Gastroesophageal sphincter (tissue), 3 donors: ENCODE data around the gene BICD1.

Experiments
- POLR2A ChIP-seq, 2 donors: fragments of 450-650 bp; IDR thresholded peaks; one replicate each; pipeline ENCODE4 v1.6.1; 2017; ENCODE audit warnings: antibody characterized with exemption in 2 of 2, mild to moderate bottlenecking in 2 of 2, moderate library complexity in 1 of 2
- TF ChIP-seq, protein P1 (sequence below), 4 experiments: fragments of 200-600 bp in 2 of 4; fragments of 450-650 bp in 2 of 4; sonication (generic) in 1 of 4; IDR thresholded peaks; one replicate each; pipeline ENCODE4 v1.5.1; 2017 to 2019; ENCODE audit warnings: antibody characterized with exemption in 4 of 4, mild to moderate bottlenecking in 2 of 4, moderate library complexity in 2 of 4

- TF ChIP-seq, protein P1, sequence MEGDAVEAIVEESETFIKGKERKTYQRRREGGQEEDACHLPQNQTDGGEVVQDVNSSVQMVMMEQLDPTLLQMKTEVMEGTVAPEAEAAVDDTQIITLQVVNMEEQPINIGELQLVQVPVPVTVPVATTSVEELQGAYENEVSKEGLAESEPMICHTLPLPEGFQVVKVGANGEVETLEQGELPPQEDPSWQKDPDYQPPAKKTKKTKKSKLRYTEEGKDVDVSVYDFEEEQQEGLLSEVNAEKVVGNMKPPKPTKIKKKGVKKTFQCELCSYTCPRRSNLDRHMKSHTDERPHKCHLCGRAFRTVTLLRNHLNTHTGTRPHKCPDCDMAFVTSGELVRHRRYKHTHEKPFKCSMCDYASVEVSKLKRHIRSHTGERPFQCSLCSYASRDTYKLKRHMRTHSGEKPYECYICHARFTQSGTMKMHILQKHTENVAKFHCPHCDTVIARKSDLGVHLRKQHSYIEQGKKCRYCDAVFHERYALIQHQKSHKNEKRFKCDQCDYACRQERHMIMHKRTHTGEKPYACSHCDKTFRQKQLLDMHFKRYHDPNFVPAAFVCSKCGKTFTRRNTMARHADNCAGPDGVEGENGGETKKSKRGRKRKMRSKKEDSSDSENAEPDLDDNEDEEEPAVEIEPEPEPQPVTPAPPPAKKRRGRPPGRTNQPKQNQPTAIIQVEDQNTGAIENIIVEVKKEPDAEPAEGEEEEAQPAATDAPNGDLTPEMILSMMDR (IDR thresholded peaks at IDR 0.05) = no peak
- TF ChIP-seq POLR2A (IDR thresholded peaks at IDR 0.05) = no peak
Measured at GRCh38 chr12:32226768-32227167, 120.1 kb downstream of the BICD1 start.
